ENCODE results near the gene VTN.

- TF ChIP-seq EP300 (IDR thresholded peaks at IDR 0.05) (no peak), CTCF (IDR thresholded peaks at IDR 0.05) (no peak), POLR2AphosphoS5 (IDR thresholded peaks at IDR 0.05) (no peak)
These were observed 23.9 kb downstream of the VTN start for GRCh38 chr17:28346199-28346580.
